ENCODE results near the gene ITGA7. TPM values are rescaled to one million over a fixed set of nuclear protein-coding genes. Genes with fewer than 3 reads are reported as not detected.

The ITGA7 gene
- total RNA-seq, 1 donor from 2014 or later, result 156 TPM

DNA sequence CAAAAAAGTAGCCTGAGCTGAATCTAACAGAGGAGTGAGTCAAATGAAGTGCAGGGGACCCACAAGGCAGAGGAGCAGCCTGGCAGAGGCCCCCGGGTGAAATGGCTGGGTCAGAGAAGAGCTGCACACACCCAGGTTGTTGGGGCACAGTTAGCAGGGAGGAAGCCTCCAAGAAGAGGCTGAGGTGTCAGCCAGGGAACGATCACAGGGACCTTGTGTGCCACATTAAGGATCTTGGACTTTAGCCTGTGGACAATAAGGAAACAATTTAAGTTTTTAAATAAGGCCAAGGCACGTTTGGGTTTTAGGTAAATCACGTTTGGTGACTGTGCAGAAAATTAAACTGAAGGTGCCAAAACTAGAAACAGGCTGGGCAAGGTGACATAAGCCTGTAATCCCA, 36.0 kb downstream of the ITGA7 start:
- no peaks in the 10 kb centered on the region for H3K4me1 Mint-ChIP-seq (ENCODE audit: low read depth, unreplicated experiment)
- H3K36me3 Mint-ChIP-seq (ENCODE audit: unreplicated experiment), result no peaks in the 10 kb centered on the region
- TF ChIP-seq, protein P1, sequence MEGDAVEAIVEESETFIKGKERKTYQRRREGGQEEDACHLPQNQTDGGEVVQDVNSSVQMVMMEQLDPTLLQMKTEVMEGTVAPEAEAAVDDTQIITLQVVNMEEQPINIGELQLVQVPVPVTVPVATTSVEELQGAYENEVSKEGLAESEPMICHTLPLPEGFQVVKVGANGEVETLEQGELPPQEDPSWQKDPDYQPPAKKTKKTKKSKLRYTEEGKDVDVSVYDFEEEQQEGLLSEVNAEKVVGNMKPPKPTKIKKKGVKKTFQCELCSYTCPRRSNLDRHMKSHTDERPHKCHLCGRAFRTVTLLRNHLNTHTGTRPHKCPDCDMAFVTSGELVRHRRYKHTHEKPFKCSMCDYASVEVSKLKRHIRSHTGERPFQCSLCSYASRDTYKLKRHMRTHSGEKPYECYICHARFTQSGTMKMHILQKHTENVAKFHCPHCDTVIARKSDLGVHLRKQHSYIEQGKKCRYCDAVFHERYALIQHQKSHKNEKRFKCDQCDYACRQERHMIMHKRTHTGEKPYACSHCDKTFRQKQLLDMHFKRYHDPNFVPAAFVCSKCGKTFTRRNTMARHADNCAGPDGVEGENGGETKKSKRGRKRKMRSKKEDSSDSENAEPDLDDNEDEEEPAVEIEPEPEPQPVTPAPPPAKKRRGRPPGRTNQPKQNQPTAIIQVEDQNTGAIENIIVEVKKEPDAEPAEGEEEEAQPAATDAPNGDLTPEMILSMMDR (IDR thresholded peaks at IDR 0.05; ENCODE audit: partially characterized antibody, unreplicated experiment), result no peak
- DNase-seq, result no peak
- H3K9me3 Mint-ChIP-seq (ENCODE audit: unreplicated experiment), result no peaks in the 10 kb centered on the region
- H3K27me3 Mint-ChIP-seq (ENCODE audit: unreplicated experiment), result no peaks in the 10 kb centered on the region
- no peak overlapping the region for H3K27ac Mint-ChIP-seq (ENCODE audit: unreplicated experiment)
- no peak overlapping the region for H3K4me3 Mint-ChIP-seq (ENCODE audit: unreplicated experiment)

DNA sequence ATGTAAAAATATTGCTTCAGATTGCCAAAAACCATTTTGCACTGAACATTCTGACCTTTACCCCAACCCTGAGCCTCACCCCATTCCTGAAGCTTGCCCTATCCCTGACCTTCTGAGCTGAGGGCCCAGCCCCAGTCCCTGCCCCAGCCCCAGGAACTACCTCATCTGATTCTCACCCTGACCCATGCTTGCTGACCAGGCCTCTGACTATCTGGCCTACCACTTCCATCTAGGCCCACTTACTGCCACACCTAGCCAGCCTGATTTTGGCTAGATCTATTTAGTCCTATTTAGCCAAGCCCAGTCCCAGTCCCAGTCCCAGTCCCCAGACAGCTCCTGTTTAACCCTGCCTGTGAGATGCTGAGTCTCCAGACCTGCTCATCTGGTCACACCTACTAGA, 37.4 kb downstream of the ITGA7 start:
- Mint-ChIP-seq H3K27ac (ENCODE audit: unreplicated experiment) (no peak overlapping the region), H3K27me3 (ENCODE audit: unreplicated experiment) (peaks cover 4% of the 10 kb centered on the region), H3K9me3 (ENCODE audit: unreplicated experiment) (no peaks in the 10 kb centered on the region), H3K36me3 (ENCODE audit: unreplicated experiment) (no peaks in the 10 kb centered on the region), H3K4me1 (ENCODE audit: low read depth, unreplicated experiment) (no peaks in the 10 kb centered on the region), H3K4me3 (ENCODE audit: unreplicated experiment) (no peak overlapping the region)
- TF ChIP-seq, protein P1 (IDR thresholded peaks at IDR 0.05; ENCODE audit: partially characterized antibody, unreplicated experiment), result no peak
- no peak for DNase-seq

DNA sequence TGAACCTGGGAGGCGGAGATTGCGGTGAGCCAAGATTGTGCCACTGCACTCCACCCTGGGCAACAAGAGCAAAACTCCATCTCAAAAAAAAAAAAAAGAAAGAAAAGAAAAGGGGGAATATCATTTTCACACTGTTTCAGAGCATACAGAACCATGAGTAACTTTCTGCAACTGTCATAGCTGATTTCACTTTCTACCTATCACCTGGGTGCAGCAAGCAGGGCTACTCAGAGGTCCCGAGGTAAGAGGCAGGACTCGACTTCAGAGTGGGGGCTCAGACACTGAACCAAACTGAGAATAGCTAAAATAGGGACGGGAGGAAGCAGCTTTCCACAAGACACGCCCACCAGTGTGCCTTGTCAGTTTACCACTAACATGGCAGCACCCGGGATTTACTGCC, 41.2 kb downstream of the ITGA7 start:
- TF ChIP-seq, protein P1 (IDR thresholded peaks at IDR 0.05; ENCODE audit: partially characterized antibody, unreplicated experiment), result no peak
- Mint-ChIP-seq H3K9me3 (ENCODE audit: unreplicated experiment) (no peaks in the 10 kb centered on the region), H3K4me3 (ENCODE audit: unreplicated experiment) (no peak overlapping the region), H3K4me1 (ENCODE audit: low read depth, unreplicated experiment) (no peaks in the 10 kb centered on the region), H3K36me3 (ENCODE audit: unreplicated experiment) (no peaks in the 10 kb centered on the region), H3K27ac (ENCODE audit: unreplicated experiment) (no peak overlapping the region), H3K27me3 (ENCODE audit: unreplicated experiment) (peaks cover 4% of the 10 kb centered on the region)
- no peak for DNase-seq

DNA sequence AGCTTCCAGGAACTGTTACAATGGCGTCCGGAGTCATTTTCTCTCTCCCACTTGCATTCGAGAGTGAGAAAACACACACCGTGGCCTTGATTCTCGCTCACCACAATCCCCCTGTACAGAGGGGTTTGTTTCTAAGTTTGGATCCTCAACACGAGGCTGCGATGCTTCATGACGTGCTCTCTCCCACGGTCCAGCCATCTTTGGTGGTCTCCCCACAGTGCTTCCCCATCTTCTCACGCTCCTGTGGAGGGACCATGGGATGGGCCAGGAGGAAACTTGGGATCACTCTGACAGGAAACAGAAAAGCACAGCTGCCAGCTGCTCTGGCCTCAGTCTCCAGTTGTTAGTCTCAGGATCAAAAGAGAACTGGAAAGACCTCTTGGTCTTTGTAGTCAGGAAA, 42.9 kb downstream of the ITGA7 start:
- TF ChIP-seq, protein P1 (IDR thresholded peaks at IDR 0.05; ENCODE audit: partially characterized antibody, unreplicated experiment), result no peak
- Mint-ChIP-seq H3K4me3 (ENCODE audit: unreplicated experiment) (no peak overlapping the region), H3K36me3 (ENCODE audit: unreplicated experiment) (no peaks in the 10 kb centered on the region), H3K9me3 (ENCODE audit: unreplicated experiment) (no peaks in the 10 kb centered on the region), H3K27me3 (ENCODE audit: unreplicated experiment) (peaks cover 4% of the 10 kb centered on the region), H3K4me1 (ENCODE audit: low read depth, unreplicated experiment) (peaks cover 2% of the 10 kb centered on the region), H3K27ac (ENCODE audit: unreplicated experiment) (no peak overlapping the region)
- DNase-seq, result no peak

DNA sequence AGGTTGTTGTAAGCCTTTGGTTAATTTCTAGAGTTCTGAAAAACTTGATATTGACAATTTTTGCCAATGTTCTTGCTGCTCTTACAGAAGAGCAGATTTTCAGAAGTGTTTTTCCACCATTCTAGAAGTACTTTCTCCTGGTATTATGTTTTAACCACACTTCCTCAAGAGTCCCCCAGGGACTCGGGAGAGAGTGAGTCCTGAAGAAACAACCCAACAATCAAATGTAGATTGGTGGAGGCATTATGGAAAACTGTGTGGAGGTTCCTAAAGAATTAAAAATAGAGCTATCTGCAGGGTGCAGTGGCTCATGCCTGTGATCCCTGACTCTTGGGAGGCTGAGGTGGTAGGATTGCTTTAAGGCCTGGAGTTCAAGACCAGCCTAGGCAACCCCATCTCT, 44.3 kb downstream of the ITGA7 start:
- no peak overlapping the region for H3K27ac Mint-ChIP-seq (ENCODE audit: unreplicated experiment)
- TF ChIP-seq, protein P1 (IDR thresholded peaks at IDR 0.05; ENCODE audit: partially characterized antibody, unreplicated experiment), result no peak
- H3K36me3 Mint-ChIP-seq (ENCODE audit: unreplicated experiment), result no peaks in the 10 kb centered on the region

More for the DNA sequence above, 44.3 kb downstream of the ITGA7 start:
- Mint-ChIP-seq H3K4me3 (ENCODE audit: unreplicated experiment) (no peak overlapping the region), H3K9me3 (ENCODE audit: unreplicated experiment) (no peaks in the 10 kb centered on the region), H3K4me1 (ENCODE audit: low read depth, unreplicated experiment) (peaks cover 2% of the 10 kb centered on the region), H3K27me3 (ENCODE audit: unreplicated experiment) (peaks cover 4% of the 10 kb centered on the region)
- DNase-seq, result no peak

All from glutamatergic neuron (in vitro differentiated cells).